Ascending aorta (tissue), 2 donors: ENCODE data around the gene MAPK12. TPM values are rescaled to one million over a fixed set of nuclear protein-coding genes. Genes with fewer than 3 reads are reported as not detected.

Experiments
- DNase-seq, 2 donors: peaks; one replicate each; pipeline ENCODE4 v3.0.0-alpha.2; 2019; ENCODE audit warnings: low spot score in 2 of 2
- H3K27ac ChIP-seq, 2 donors: fragments of 200-600 bp; sonication (generic); one replicate each; pipeline ENCODE4 v1.5.1; 2016 to 2017; ENCODE audit warnings: mild to moderate bottlenecking in 1 of 2
- H3K27me3 ChIP-seq: fragments of 200-600 bp; sonication (generic); one replicate; pipeline ENCODE4 v1.5.1; 2017
- H3K36me3 ChIP-seq, 2 donors: fragments of 200-600 bp; sonication (generic); one replicate each; pipeline ENCODE4 v1.5.1; 2016
- H3K4me1 ChIP-seq, 2 donors: fragments of 200-600 bp; sonication (generic); one replicate each; pipeline ENCODE4 v1.5.1; 2016 to 2017; ENCODE audit warnings: mild to moderate bottlenecking in 1 of 2
- H3K4me3 ChIP-seq, 2 donors: fragments of 200-600 bp; sonication (generic); one replicate each; pipeline ENCODE4 v1.5.1; 2016 to 2017; ENCODE audit warnings: mild to moderate bottlenecking in 1 of 2
- H3K9me3 ChIP-seq, 2 donors: fragments of 200-600 bp; sonication (generic); one replicate each; pipeline ENCODE4 v1.5.1; 2016
- intact Hi-C: fragments of 100-400 bp; cut with DNase I; formaldehyde crosslinking; loops from one replicate; pipeline ENCODE4 v1.15.1; 2023
- total RNA-seq: library from RNA; depleted of rRNA; stranded (reverse); fragments of >200 nt; gene quantifications from one replicate; pipeline ENCODE4 v1.1.0, GENCODE V29; 2016
- TF ChIP-seq, protein P1 (sequence below), 3 experiments: fragments of 200-600 bp in 2 of 3; fragments of 450-650 bp in 1 of 3; sonication (generic) in 2 of 3; IDR thresholded peaks; one replicate each; pipeline ENCODE4 v1.5.1; 2016 to 2019; ENCODE audit warnings: antibody characterized with exemption in 3 of 3, mild to moderate bottlenecking in 1 of 3, moderate library complexity in 1 of 3

The MAPK12 gene
- total RNA-seq, 1 donor from 2014 or later = 29.4 TPM

DNA sequence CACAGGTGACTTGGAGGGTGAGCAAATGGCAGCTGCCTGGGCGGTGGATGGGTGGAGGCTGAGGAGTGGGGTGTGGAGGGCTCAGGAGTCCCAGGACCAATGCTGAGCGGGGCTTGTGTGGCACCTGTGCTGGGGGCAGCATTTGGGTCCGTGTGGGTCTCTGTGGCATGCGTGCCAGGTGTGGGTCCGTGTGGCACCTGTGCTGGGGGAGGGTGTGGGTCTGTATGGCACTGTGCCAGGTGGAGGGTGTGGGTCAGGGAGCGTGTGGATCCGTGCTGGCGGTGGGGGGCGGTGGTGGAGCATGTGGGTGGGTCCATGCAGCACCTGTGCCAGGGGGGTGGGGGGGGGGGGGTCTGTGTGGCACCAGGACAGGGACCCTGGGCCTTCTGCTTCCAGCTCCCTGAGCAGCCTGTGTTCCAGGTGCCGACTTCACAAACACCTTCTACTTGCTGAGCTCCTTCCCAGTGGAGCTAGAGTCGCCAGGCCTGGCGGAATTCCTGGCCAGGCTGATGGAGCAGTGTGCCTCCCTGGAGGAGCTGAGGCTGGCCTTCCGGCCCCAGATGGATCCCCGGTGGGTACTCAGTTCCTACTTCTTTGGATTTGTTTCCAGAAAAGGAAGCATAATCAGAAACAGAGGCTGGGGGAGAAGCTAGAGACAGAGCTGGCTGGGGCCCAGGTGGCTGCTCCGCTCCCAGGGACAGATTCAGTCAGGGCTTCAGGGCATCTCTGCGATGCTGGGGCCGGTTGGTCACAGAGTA, 46.0 kb downstream of the MAPK12 start:
- Histone ChIP-seq H3K27me3 (no peaks in the 10 kb centered on the region), H3K36me3 (peaks cover 56 to 83% of the 10 kb centered on the region in 2 donors), H3K4me1 (no peaks in the 10 kb centered on the region), H3K27ac (no peak overlapping the region), H3K4me3 (no peak overlapping the region), H3K9me3 (no peaks in the 10 kb centered on the region)
- TF ChIP-seq, protein P1, sequence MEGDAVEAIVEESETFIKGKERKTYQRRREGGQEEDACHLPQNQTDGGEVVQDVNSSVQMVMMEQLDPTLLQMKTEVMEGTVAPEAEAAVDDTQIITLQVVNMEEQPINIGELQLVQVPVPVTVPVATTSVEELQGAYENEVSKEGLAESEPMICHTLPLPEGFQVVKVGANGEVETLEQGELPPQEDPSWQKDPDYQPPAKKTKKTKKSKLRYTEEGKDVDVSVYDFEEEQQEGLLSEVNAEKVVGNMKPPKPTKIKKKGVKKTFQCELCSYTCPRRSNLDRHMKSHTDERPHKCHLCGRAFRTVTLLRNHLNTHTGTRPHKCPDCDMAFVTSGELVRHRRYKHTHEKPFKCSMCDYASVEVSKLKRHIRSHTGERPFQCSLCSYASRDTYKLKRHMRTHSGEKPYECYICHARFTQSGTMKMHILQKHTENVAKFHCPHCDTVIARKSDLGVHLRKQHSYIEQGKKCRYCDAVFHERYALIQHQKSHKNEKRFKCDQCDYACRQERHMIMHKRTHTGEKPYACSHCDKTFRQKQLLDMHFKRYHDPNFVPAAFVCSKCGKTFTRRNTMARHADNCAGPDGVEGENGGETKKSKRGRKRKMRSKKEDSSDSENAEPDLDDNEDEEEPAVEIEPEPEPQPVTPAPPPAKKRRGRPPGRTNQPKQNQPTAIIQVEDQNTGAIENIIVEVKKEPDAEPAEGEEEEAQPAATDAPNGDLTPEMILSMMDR (IDR thresholded peaks at IDR 0.05) = no peak
- no peak for DNase-seq
- intact Hi-C loops = no loop called here

GRCh38 chr22:50213263-50213662, 48.2 kb downstream of the MAPK12 start:
- peaks cover 52 to 83% of the 10 kb centered on the region in 2 donors for H3K36me3 ChIP-seq
- DNase-seq = no peak
- intact Hi-C loops = no loop called here

GRCh38 chr22:50211147-50211546, 50.3 kb downstream of the MAPK12 start:
- H3K27ac ChIP-seq = no peak overlapping the region
- DNase-seq = no peak
- H3K4me3 ChIP-seq = no peak overlapping the region
- H3K4me1 ChIP-seq = no peaks in the 10 kb centered on the region
- H3K36me3 ChIP-seq = peaks cover 49 to 81% of the 10 kb centered on the region in 2 donors
- H3K27me3 ChIP-seq = no peaks in the 10 kb centered on the region
- TF ChIP-seq, protein P1 (IDR thresholded peaks at IDR 0.05) = no peak
- H3K9me3 ChIP-seq = no peaks in the 10 kb centered on the region
- intact Hi-C loops = no loop called here

More at GRCh38 chr22:50213263-50213662, 48.2 kb downstream of the MAPK12 start:
- Histone ChIP-seq H3K4me3 (no peak overlapping the region), H3K27me3 (no peaks in the 10 kb centered on the region), H3K27ac (no peak overlapping the region), H3K9me3 (no peaks in the 10 kb centered on the region), H3K4me1 (no peaks in the 10 kb centered on the region)
- TF ChIP-seq, protein P1 (IDR thresholded peaks at IDR 0.05) = no peak

GRCh38 chr22:50210378-50211139, 50.9 kb downstream of the MAPK12 start:
- Histone ChIP-seq H3K27ac (no peak overlapping the region), H3K4me3 (no peak overlapping the region), H3K27me3 (no peaks in the 10 kb centered on the region), H3K36me3 (peaks cover 49 to 75% of the 10 kb centered on the region in 2 donors), H3K4me1 (no peaks in the 10 kb centered on the region), H3K9me3 (no peaks in the 10 kb centered on the region)
- TF ChIP-seq, protein P1 (IDR thresholded peaks at IDR 0.05) = no peak
- DNase-seq = no peak
- intact Hi-C loops = no loop called here

DNA sequence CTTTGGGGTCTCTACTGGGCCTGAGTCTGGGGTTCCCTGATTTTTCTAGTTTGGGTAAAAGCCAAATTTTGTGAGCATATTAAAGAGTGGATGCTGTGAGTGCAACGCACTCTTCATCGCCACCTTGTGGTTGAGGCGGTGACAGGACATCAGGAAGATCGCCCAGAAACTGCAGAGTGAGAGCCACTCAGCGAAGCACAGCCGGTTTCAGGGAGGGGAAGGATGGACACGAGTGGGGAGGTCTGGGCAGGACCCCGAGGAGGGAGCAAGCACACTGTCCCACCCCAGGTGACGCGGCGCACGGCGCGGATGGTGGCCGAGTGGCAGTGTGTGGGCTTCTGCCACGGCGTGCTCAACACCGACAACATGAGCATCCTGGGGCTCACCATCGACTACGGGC, 51.6 kb downstream of the MAPK12 start:
- H3K9me3 ChIP-seq = no peaks in the 10 kb centered on the region
- intact Hi-C loops = loop anchor here (2.0 kb wide), 1 partner anchor 63 kb away; no protein-coding TSS in a partner anchor
- H3K4me3 ChIP-seq = no peak overlapping the region
- TF ChIP-seq, protein P1 (IDR thresholded peaks at IDR 0.05) = peak; percentile 64 to 81 (median 75)
- peaks cover 45 to 70% of the 10 kb centered on the region in 2 donors for H3K36me3 ChIP-seq
- no peaks in the 10 kb centered on the region for H3K4me1 ChIP-seq
- H3K27me3 ChIP-seq = no peaks in the 10 kb centered on the region
- DNase-seq = peak in 1 of 2 donors; percentile 76
- no peak overlapping the region for H3K27ac ChIP-seq
